Measurements from ENCODE around the gene RASGEF1C. TPM values are rescaled to one million over a fixed set of nuclear protein-coding genes. Genes with fewer than 3 reads are reported as not detected.

The RASGEF1C gene
- total and polyA plus RNA-seq, 2 experiments from 2014 or later: 0.40 to 0.42 TPM

DNA sequence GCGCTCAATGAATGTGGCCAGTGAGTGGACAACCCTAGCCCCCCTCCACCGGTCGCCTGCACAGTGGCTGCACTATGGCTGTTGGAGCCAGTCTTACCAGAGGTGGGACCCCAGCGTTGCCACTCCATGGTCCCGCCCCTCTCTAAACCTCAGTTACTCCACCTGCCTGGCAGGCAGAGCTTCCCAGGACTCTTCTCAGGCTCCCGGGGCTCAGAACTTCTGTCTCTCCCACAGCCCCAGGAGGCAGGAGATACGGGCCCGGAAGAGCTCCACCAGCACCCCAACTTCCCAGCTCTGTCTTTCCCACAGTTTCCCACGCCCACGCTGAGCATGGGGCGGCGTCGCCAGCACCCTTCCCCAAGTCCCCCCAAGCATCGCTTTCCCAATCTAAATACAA is 975 bp downstream of the RASGEF1C start (continued):
- TF ChIP-seq, protein P1, sequence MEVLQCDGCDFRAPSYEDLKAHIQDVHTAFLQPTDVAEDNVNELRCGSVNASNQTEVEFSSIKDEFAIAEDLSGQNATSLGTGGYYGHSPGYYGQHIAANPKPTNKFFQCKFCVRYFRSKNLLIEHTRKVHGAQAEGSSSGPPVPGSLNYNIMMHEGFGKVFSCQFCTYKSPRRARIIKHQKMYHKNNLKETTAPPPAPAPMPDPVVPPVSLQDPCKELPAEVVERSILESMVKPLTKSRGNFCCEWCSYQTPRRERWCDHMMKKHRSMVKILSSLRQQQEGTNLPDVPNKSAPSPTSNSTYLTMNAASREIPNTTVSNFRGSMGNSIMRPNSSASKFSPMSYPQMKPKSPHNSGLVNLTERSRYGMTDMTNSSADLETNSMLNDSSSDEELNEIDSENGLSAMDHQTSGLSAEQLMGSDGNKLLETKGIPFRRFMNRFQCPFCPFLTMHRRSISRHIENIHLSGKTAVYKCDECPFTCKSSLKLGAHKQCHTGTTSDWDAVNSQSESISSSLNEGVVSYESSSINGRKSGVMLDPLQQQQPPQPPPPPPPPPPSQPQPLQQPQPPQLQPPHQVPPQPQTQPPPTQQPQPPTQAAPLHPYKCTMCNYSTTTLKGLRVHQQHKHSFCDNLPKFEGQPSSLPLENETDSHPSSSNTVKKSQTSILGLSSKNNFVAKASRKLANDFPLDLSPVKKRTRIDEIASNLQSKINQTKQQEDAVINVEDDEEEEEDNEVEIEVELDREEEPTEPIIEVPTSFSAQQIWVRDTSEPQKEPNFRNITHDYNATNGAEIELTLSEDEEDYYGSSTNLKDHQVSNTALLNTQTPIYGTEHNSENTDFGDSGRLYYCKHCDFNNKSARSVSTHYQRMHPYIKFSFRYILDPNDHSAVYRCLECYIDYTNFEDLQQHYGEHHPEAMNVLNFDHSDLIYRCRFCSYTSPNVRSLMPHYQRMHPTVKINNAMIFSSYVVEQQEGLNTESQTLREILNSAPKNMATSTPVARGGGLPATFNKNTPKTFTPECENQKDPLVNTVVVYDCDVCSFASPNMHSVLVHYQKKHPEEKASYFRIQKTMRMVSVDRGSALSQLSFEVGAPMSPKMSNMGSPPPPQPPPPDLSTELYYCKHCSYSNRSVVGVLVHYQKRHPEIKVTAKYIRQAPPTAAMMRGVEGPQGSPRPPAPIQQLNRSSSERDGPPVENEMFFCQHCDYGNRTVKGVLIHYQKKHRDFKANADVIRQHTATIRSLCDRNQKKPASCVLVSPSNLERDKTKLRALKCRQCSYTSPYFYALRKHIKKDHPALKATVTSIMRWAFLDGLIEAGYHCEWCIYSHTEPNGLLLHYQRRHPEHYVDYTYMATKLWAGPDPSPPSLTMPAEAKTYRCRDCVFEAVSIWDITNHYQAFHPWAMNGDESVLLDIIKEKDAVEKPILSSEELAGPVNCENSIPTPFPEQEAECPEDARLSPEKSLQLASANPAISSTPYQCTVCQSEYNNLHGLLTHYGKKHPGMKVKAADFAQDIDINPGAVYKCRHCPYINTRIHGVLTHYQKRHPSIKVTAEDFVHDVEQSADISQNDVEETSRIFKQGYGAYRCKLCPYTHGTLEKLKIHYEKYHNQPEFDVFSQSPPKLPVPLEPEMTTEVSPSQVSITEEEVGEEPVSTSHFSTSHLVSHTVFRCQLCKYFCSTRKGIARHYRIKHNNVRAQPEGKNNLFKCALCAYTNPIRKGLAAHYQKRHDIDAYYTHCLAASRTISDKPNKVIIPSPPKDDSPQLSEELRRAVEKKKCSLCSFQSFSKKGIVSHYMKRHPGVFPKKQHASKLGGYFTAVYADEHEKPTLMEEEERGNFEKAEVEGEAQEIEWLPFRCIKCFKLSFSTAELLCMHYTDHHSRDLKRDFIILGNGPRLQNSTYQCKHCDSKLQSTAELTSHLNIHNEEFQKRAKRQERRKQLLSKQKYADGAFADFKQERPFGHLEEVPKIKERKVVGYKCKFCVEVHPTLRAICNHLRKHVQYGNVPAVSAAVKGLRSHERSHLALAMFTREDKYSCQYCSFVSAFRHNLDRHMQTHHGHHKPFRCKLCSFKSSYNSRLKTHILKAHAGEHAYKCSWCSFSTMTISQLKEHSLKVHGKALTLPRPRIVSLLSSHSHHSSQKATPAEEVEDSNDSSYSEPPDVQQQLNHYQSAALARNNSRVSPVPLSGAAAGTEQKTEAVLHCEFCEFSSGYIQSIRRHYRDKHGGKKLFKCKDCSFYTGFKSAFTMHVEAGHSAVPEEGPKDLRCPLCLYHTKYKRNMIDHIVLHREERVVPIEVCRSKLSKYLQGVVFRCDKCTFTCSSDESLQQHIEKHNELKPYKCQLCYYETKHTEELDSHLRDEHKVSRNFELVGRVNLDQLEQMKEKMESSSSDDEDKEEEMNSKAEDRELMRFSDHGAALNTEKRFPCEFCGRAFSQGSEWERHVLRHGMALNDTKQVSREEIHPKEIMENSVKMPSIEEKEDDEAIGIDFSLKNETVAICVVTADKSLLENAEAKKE (CRISPR knock-in tag; IDR thresholded peaks at IDR 0.05): no peak
- no peak for TF ChIP-seq POLR2AphosphoS5 (IDR thresholded peaks at IDR 0.05; ENCODE audit: low read depth)
- no peak for TF ChIP-seq JUNB (IDR thresholded peaks at IDR 0.05; ENCODE audit: unreplicated experiment)
- no peak for TF ChIP-seq CREB1 (CRISPR knock-in tag; IDR thresholded peaks at IDR 0.05; ENCODE audit: low read depth)
- no peak for TF ChIP-seq STAT1 (IDR thresholded peaks at IDR 0.05; ENCODE audit: unreplicated experiment)
- TF ChIP-seq ZNF114 (CRISPR knock-in tag; IDR thresholded peaks at IDR 0.05): no peak
- TF ChIP-seq EZH2phosphoT487 (IDR thresholded peaks at IDR 0.05; ENCODE audit: unreplicated experiment): no peak
- no peak for TF ChIP-seq NANOG (IDR thresholded peaks at IDR 0.05; ENCODE audit: borderline replicate concordance)

DNA sequence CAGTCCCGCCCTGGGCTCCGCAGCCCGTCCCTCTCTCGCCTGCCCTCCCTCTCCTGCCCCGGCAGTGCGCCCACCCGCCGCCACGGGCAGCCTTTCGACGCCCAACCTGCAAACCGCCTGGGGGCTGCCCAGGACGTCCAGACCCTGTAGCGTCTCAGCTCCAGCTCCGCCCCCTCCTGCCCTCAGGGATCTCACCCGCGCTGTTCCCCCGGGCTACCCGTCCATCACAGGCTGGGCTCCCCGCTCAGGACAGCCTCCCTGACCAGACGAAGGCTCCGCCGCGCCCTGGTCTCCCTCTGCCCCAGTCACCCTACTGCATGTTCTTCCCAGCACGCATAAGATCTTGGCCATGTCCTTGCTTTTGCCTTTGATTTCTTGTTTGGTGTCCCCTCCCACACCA is 1.4 kb downstream of the RASGEF1C start:
- Mint-ChIP-seq H3K36me3 (ENCODE audit: low read depth) (no peaks in the 10 kb centered on the region; the same call in 2 of the 3 replicates), H3K27ac (no peak overlapping the region)
- TF ChIP-seq JUNB (IDR thresholded peaks at IDR 0.05; ENCODE audit: unreplicated experiment) (no peak), ZNF114 (CRISPR knock-in tag; IDR thresholded peaks at IDR 0.05) (no peak), NANOG (IDR thresholded peaks at IDR 0.05; ENCODE audit: borderline replicate concordance) (no peak), EZH2phosphoT487 (IDR thresholded peaks at IDR 0.05; ENCODE audit: unreplicated experiment) (no peak), CREB1 (CRISPR knock-in tag; IDR thresholded peaks at IDR 0.05; ENCODE audit: low read depth) (no peak), ZNF331 (CRISPR knock-in tag; IDR thresholded peaks at IDR 0.05; ENCODE audit: low read depth) (no peak)
- TF ChIP-seq, protein P2, sequence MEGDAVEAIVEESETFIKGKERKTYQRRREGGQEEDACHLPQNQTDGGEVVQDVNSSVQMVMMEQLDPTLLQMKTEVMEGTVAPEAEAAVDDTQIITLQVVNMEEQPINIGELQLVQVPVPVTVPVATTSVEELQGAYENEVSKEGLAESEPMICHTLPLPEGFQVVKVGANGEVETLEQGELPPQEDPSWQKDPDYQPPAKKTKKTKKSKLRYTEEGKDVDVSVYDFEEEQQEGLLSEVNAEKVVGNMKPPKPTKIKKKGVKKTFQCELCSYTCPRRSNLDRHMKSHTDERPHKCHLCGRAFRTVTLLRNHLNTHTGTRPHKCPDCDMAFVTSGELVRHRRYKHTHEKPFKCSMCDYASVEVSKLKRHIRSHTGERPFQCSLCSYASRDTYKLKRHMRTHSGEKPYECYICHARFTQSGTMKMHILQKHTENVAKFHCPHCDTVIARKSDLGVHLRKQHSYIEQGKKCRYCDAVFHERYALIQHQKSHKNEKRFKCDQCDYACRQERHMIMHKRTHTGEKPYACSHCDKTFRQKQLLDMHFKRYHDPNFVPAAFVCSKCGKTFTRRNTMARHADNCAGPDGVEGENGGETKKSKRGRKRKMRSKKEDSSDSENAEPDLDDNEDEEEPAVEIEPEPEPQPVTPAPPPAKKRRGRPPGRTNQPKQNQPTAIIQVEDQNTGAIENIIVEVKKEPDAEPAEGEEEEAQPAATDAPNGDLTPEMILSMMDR (conservative IDR thresholded peaks at IDR 0.05; ENCODE audit: low read depth in 2 of 2): no peak

More for the DNA sequence above, 1.4 kb downstream of the RASGEF1C start:
- Mint-ChIP-seq H3K9me3 (no peaks in the 10 kb centered on the region), H3K4me1 (peaks cover 8% of the 10 kb centered on the region; the same call in 2 of the 3 replicates), H3K4me3 (peak overlapping the region; percentile 59; the same call in 2 of the 3 replicates), H3K27me3 (ENCODE audit: insufficient read depth, low read depth, poor library complexity) (peaks cover 22% of the 10 kb centered on the region)
- peak overlapping the region; percentile 55 for H3K4me3 ChIP-seq
- 0 out of 2 replicates have a peak, but pooled peaks cover 13% of the 10 kb centered on the region for H3F3A ChIP-seq (replicated peaks; ENCODE audit: low read depth)
- H3K27ac ChIP-seq (ENCODE audit: low read depth): no peak overlapping the region
- H3K36me3 ChIP-seq (ENCODE audit: insufficient read depth): no peaks in the 10 kb centered on the region
- H3K79me2 ChIP-seq (replicated peaks; ENCODE audit: insufficient read depth): no peaks in the 10 kb centered on the region
- no peaks in the 10 kb centered on the region for H3K4me1 ChIP-seq (ENCODE audit: insufficient read depth)
- ATAC-seq (peak; percentile 55), DNase-seq (ENCODE audit: low spot score) (peak; percentile 58)
- H3K4me2 ChIP-seq: peak overlapping the region; percentile 70
- no peaks in the 10 kb centered on the region for H3K9me2 ChIP-seq (ENCODE audit: insufficient read depth)
- peaks cover 37% of the 10 kb centered on the region for H3K27me3 ChIP-seq (ENCODE audit: insufficient read depth)
- no peaks in the 10 kb centered on the region for H4K20me1 ChIP-seq (replicated peaks; ENCODE audit: insufficient read depth)
- H2AFZ ChIP-seq: peak overlapping the region; percentile 69

Data from GM23338 (cell line).